NK-92 (cell line): ENCODE results near the gene ATXN7.
A peak's percentile ranks its signal among the peaks of the same experiment; 100 is the strongest.

Experiments used
- DNase-seq: peaks from one replicate; lab custom pipeline; 2025; ENCODE audit not compliant: unreplicated experiment; lab: John Stamatoyannopoulos, UW

The ATXN7 gene

DNA sequence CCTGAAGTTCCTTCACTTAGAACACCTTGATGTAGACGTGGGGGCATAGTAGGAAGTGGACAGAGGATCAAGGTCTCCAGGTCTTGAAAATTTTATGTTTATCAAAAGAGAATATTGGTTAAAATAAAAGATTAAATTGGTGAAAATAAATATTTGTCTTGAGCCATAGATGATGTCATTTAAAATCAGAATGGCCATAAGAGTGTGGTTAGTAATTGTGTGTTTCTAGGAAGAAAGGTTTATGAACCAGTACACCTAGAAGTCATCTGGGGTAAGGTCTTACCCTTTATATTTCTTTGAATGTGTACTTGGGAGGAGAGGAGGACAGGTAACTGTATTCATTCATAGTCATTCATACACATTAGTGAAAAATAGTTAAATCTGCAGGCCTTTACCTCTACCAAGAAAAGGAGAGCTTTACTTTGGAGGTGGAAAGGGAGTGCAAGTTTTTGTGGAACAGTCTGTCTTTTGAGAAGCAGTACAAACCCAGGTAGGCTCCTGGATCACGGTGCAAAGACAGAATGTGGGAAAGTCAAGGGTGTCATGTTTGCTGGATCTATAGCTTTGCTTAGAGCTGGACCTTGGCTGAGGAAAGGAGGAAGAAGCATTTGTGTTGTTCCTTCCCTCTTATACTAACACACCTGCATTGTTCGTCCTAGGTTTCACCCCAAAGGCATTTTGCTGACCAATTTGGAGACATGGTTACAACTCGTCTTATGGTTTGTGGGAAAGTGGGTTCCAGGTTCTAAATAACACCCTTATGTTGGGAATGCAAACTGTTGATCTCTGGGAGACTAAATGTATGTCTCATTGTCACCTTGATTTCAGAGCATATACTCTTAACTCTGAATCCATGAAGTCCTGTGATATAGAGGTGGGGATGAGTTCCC is 42.3 kb downstream of the ATXN7 start:
- DNase-seq: no peak

GRCh38 chr3:63908081-63908736 is 44.5 kb downstream of the ATXN7 start:
- DNase-seq: no peak

GRCh38 chr3:63908776-63909175 is 45.1 kb downstream of the ATXN7 start:
- DNase-seq: no peak

GRCh38 chr3:63909431-63909830 is 45.8 kb downstream of the ATXN7 start:
- DNase-seq: no peak

- DNase-seq: no peak
These were observed 46.3 kb downstream of the ATXN7 start for GRCh38 chr3:63910001-63910400.

GRCh38 chr3:63910891-63911290 is 47.2 kb downstream of the ATXN7 start:
- DNase-seq: no peak

- DNase-seq: no peak
These were observed 47.8 kb downstream of the ATXN7 start for GRCh38 chr3:63911509-63911872.

- peak; percentile 3 for DNase-seq
These were observed 48.5 kb downstream of the ATXN7 start, which contains the start of gene SCAANT1 for GRCh38 chr3:63911873-63912767. SCAANT1 (minus strand) TSS chr3:63912383.

DNA sequence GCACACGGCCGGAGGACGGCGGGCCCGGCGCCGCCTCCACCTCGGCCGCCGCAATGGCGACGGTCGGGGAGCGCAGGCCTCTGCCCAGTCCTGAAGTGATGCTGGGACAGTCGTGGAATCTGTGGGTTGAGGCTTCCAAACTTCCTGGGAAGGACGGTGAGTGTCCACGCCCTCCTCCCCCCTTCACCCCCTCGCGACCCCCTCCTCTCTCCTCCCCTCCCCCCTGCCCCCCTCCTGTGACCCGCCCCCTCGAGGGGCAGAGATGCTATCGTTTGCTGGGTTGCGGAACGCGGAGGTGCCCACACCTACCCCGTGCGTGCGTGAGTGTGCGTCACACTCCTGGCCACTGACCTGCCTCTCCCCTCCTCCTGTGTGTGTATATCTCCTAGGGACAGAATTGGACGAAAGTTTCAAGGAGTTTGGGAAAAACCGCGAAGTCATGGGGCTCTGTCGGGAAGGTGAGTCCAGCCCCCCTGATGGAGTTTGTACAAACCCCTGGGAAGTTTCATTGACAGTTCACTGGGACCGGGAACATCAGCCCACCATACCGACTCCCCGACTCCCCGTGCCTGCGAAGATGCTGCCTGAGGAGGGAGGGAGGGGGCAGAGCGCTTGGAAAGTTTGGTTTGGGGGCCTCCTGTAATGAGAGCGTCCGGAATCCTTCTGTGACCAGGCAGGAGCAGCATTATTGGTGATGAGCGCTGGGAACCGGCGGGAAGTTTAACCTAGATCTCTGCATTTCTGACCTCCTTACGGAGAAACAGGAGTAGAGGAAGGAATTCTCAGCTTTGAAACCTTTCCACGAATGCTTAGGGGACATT is 49.3 kb downstream of the ATXN7 start:
- no peak for DNase-seq

DNA sequence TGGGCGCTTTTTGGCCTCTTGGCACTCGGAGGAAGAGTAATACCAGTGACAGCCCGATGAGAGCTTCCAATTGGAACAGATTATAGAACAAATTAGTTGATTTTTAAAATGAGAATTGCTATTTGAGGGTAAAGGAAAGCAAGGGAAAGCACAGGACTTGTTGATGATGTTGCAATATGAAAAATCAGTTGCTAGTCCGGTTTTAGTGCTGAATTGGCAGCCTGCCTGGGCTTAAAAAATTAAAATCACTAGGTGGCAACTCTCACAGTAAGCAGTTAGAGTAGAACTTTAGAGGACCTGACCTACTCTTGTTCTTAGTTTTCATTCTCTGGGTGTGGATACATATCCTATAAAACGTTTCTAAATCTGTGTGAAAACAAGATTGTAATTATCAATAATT is 50.6 kb downstream of the ATXN7 start:
- no peak for DNase-seq

DNA sequence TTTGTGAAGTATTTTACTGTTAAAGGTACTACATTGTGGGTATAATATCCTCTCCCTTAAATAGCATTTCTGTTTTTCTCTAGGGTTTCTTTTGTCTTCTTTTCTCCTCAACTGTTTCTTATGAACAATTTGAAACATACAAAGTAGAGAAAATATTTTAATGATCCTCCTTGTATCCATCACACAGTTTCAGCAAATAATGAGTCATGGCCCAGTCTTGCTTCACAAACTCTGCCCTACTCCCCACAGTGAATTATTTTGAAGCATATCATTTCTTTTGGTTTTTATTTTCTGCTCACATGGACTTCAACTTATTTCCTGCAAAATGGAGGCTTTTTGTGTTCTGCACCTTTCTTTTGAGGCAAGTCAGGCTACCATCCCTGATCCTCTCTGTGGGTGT is 54.7 kb downstream of the ATXN7 start:
- DNase-seq: no peak

- DNase-seq: no peak
These were observed 56.3 kb downstream of the ATXN7 start for GRCh38 chr3:63920001-63920400.

- DNase-seq: no peak
These were observed 58.2 kb downstream of the ATXN7 start for GRCh38 chr3:63921741-63922482.

DNA sequence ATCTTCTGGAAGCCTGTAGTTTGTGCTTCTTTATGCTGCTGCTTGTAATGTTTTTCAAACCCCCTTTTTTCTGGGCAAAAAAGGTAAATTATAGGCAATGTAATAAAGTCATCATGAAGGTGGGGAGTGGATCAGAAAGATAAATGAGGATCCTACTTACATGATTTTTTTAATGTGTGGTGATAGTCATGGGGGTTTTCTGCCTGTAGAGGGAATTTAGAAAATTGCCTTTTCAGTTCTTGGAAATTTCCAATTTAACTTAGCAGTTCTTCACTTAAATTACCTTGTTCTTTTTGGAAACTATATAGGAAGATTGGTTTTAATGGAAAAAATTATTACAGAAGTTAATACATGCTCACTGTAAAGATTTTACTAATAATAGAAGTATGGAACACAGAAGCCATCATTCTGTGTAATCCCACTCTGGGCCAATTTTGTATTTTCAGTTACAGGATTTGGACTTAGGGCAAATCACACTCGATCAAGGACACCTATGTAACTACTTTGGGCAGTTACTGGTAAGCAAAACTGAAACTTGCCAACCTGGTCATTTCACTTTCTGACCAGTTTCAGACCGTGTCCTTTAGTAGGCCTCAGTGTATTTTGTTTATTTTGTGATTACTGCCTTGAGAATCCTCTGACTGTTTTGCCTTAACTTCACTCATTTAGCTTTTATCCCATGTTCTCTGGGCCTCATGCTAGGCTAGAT is 59.0 kb downstream of the ATXN7 start:
- no peak for DNase-seq

GRCh38 chr3:63926309-63926708 is 62.6 kb downstream of the ATXN7 start:
- DNase-seq: no peak

DNA sequence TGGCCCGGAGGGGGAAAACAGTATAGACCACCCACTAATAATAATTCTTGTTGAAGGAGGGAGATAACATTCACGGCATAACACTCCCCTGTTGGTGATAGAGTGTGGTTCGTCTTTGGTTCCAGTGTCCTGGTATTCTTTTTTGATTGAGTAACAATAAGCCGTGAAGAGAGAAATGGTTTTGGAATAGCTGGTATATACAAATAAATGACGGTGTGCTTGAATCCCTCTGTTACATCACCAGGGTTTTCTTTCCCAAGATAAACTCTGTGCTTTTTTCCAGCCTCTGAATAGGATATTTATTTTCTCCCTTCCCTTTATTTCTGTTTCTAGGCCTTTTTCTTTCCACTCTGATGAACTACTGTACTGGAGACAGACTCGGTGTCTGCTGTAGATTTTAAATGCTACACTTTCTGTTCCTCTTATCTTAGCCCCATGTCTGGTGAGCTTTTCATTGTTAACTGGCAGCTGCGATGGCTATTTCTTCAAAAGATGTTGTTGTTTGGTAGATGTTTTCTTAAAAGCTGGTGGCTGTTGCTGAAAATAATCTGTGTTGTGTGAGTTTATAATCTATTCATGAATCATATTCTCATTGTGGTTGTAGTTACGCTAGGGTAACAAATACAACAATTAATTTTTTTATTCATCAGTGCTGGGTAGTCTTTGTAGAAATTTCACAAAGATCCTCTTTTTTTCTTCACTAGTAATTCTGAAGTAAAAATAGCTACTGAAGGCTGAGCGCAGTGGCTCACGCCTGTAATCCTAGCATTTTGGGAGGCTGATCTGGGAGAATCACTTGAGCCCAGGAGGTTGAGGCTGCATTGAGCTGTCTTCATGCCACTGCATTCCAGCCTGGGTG is 64.0 kb downstream of the ATXN7 start:
- no peak for DNase-seq

- DNase-seq: no peak
These were observed 67.6 kb downstream of the ATXN7 start for GRCh38 chr3:63931290-63931689.

DNA sequence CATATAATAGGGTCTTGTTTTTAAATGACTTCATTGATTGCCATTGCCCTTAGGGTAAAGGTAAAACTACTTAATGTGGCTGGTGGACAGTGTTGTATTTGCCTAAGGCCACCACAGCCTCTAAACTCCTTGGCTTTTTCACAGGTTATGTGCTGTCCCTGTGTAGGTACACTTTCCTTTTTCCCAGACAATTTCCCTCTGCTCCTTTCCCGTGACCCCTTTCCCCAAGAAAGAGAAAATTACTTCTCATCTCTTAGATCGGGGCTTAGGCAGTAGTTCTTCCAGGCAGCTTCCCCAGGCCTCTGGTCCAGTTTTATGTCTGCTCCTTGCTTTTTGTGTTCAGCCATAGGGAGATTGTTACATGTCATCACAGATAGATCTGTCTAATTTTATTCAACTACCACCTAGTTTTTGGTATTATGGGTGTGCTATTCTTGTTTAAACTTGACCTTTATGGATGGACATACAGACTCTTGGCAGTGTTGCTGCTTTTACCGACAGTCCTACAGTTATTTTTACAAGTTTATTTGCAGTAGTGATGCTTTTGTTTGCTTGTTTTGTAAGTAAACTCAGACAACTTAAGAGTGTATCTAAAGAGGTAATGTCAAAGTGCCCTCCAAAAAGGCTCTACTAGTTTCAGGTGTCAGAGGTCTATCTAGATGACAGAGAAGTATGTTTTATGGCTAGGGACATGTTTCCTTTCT is 69.0 kb downstream of the ATXN7 start:
- DNase-seq: no peak
